Tibial nerve (tissue), 4 donors: ENCODE data around the gene CEP76.

ENCODE experiments used
- CTCF ChIP-seq, 5 experiments: fragments of 200-600 bp in 3 of 5; fragments of 450-650 bp in 2 of 5; sonication (generic) in 3 of 5; IDR thresholded peaks; one replicate each; pipeline ENCODE4 v1.5.1; 2016 to 2019; ENCODE audit warnings: antibody characterized with exemption in 5 of 5, mild to moderate bottlenecking in 3 of 5, moderate library complexity in 2 of 5
- EP300 ChIP-seq, 2 donors: sonication (generic); formaldehyde crosslinking; IDR thresholded peaks; one replicate each; pipeline ENCODE4 v1.6.1; 2017; ENCODE audit warnings: antibody characterized with exemption in 2 of 2, mild to moderate bottlenecking in 1 of 2

- TF ChIP-seq CTCF (IDR thresholded peaks at IDR 0.05) (no peak), EP300 (IDR thresholded peaks at IDR 0.05) (no peak)
Measured at GRCh38 chr18:12699747-12700146, 2.8 kb downstream of the CEP76 start.
